Measurements from ENCODE around the gene DDN.

The DDN gene

GRCh38 chr12:48977290-48978281, 21.6 kb downstream of the DDN start:
- Histone ChIP-seq H3K36me3 (ENCODE audit: insufficient read depth, low read length) (no peaks in the 10 kb centered on the region), H3K4me1 (ENCODE audit: insufficient read depth, low read length) (no peaks in the 10 kb centered on the region), H3K9ac (ENCODE audit: low read depth, low read length) (peak overlapping the region; percentile 44; the same call in 1 of the 2 replicates), H3K9me3 (ENCODE audit: control insufficient read depth, insufficient read depth, low read length) (no peaks in the 10 kb centered on the region)

- Histone ChIP-seq H3K36me3 (ENCODE audit: insufficient read depth, low read length) (no peaks in the 10 kb centered on the region), H3K4me1 (ENCODE audit: insufficient read depth, low read length) (peaks cover 4% of the 10 kb centered on the region; the same call in 1 of the 2 replicates), H3K9ac (ENCODE audit: low read depth, low read length) (no peak overlapping the region), H3K9me3 (ENCODE audit: control insufficient read depth, insufficient read depth, low read length) (no peaks in the 10 kb centered on the region)
Measured at GRCh38 chr12:48973941-48974673, 25.1 kb downstream of the DDN start.

- peaks cover 10% of the 10 kb centered on the region; the same call in 1 of the 2 replicates for H3K4me1 ChIP-seq (ENCODE audit: insufficient read depth, low read length)
- no peak overlapping the region for H3K9ac ChIP-seq (ENCODE audit: low read depth, low read length)
- no peaks in the 10 kb centered on the region for H3K36me3 ChIP-seq (ENCODE audit: insufficient read depth, low read length)
- no peaks in the 10 kb centered on the region for H3K9me3 ChIP-seq (ENCODE audit: control insufficient read depth, insufficient read depth, low read length)
Measured at GRCh38 chr12:48973531-48973930, 25.6 kb downstream of the DDN start.

- Histone ChIP-seq H3K9me3 (ENCODE audit: control insufficient read depth, insufficient read depth, low read length) (no peaks in the 10 kb centered on the region), H3K9ac (ENCODE audit: low read depth, low read length) (no peak overlapping the region), H3K4me1 (ENCODE audit: insufficient read depth, low read length) (peaks cover 15% of the 10 kb centered on the region; the same call in 1 of the 2 replicates), H3K36me3 (ENCODE audit: insufficient read depth, low read length) (no peaks in the 10 kb centered on the region)
Measured at GRCh38 chr12:48972952-48973483, 26.2 kb downstream of the DDN start.

- Histone ChIP-seq H3K9me3 (ENCODE audit: control insufficient read depth, insufficient read depth, low read length) (no peaks in the 10 kb centered on the region), H3K36me3 (ENCODE audit: insufficient read depth, low read length) (no peaks in the 10 kb centered on the region), H3K9ac (ENCODE audit: low read depth, low read length) (no peak overlapping the region; the same call in 1 of the 2 replicates), H3K4me1 (ENCODE audit: insufficient read depth, low read length) (peaks cover 21% of the 10 kb centered on the region; the same call in 1 of the 2 replicates)
Measured at GRCh38 chr12:48972213-48972951, 26.8 kb downstream of the DDN start.

- Histone ChIP-seq H3K9me3 (ENCODE audit: control insufficient read depth, insufficient read depth, low read length) (no peaks in the 10 kb centered on the region), H3K36me3 (ENCODE audit: insufficient read depth, low read length) (no peaks in the 10 kb centered on the region), H3K4me1 (ENCODE audit: insufficient read depth, low read length) (peaks cover 28% of the 10 kb centered on the region; the same call in 1 of the 2 replicates), H3K9ac (ENCODE audit: low read depth, low read length) (peak overlapping the region; percentile 36; the same call in 1 of the 2 replicates)
Measured at GRCh38 chr12:48970702-48971334, 28.4 kb downstream of the DDN start.

- Histone ChIP-seq H3K9me3 (ENCODE audit: control insufficient read depth, insufficient read depth, low read length) (no peaks in the 10 kb centered on the region), H3K4me1 (ENCODE audit: insufficient read depth, low read length) (peaks cover 34% of the 10 kb centered on the region), H3K9ac (ENCODE audit: low read depth, low read length) (peak overlapping the region; percentile 36; the same call in 1 of the 2 replicates), H3K36me3 (ENCODE audit: insufficient read depth, low read length) (no peaks in the 10 kb centered on the region)
Measured at GRCh38 chr12:48969833-48970701, 29.1 kb downstream of the DDN start.

GRCh38 chr12:48969160-48969771, 29.9 kb downstream of the DDN start:
- Histone ChIP-seq H3K9me3 (ENCODE audit: control insufficient read depth, insufficient read depth, low read length) (no peaks in the 10 kb centered on the region), H3K9ac (ENCODE audit: low read depth, low read length) (peak overlapping the region; percentile 36; the same call in 1 of the 2 replicates), H3K4me1 (ENCODE audit: insufficient read depth, low read length) (peaks cover 42% of the 10 kb centered on the region), H3K36me3 (ENCODE audit: insufficient read depth, low read length) (no peaks in the 10 kb centered on the region; the same call in 1 of the 2 replicates)

- Histone ChIP-seq H3K9ac (ENCODE audit: low read depth, low read length) (no peak overlapping the region), H3K36me3 (ENCODE audit: insufficient read depth, low read length) (no peaks in the 10 kb centered on the region; the same call in 1 of the 2 replicates)
Measured at GRCh38 chr12:48968467-48968866, 30.7 kb downstream of the DDN start.

GRCh38 chr12:48967991-48968390, 31.2 kb downstream of the DDN start:
- H3K4me1 ChIP-seq (ENCODE audit: insufficient read depth, low read length), result peaks cover 43% of the 10 kb centered on the region

More at GRCh38 chr12:48968467-48968866, 30.7 kb downstream of the DDN start:
- H3K4me1 ChIP-seq (ENCODE audit: insufficient read depth, low read length), result peaks cover 43% of the 10 kb centered on the region
- no peaks in the 10 kb centered on the region for H3K9me3 ChIP-seq (ENCODE audit: control insufficient read depth, insufficient read depth, low read length)

GRCh38 chr12:48966177-48966895, 32.8 kb downstream of the DDN start:
- no peak overlapping the region for H3K9ac ChIP-seq (ENCODE audit: low read depth, low read length)
- no peaks in the 10 kb centered on the region for H3K9me3 ChIP-seq (ENCODE audit: control insufficient read depth, insufficient read depth, low read length)
- H3K36me3 ChIP-seq (ENCODE audit: insufficient read depth, low read length), result no peaks in the 10 kb centered on the region; the same call in 1 of the 2 replicates
- H3K4me1 ChIP-seq (ENCODE audit: insufficient read depth, low read length), result peaks cover 44% of the 10 kb centered on the region

More at GRCh38 chr12:48967991-48968390, 31.2 kb downstream of the DDN start:
- no peaks in the 10 kb centered on the region for H3K9me3 ChIP-seq (ENCODE audit: control insufficient read depth, insufficient read depth, low read length)
- no peak overlapping the region for H3K9ac ChIP-seq (ENCODE audit: low read depth, low read length)
- H3K36me3 ChIP-seq (ENCODE audit: insufficient read depth, low read length), result no peaks in the 10 kb centered on the region; the same call in 1 of the 2 replicates

Measured in ES-I3 (cell line).